GM04503 (cell line): ENCODE data around the gene SRGAP1.
A peak's percentile ranks its signal among the peaks of the same experiment; 100 is the strongest.
"Not testable (repeated sequence)": the region's sequence is repeated elsewhere in the genome, so short reads cannot be mapped to it uniquely, and the experiment has no call there.

Experiments
- DNase-seq: peaks from one replicate; pipeline ENCODE4 v3.0.0-alpha.2; 2012; ENCODE audit warnings: low read depth

The SRGAP1 gene

DNA sequence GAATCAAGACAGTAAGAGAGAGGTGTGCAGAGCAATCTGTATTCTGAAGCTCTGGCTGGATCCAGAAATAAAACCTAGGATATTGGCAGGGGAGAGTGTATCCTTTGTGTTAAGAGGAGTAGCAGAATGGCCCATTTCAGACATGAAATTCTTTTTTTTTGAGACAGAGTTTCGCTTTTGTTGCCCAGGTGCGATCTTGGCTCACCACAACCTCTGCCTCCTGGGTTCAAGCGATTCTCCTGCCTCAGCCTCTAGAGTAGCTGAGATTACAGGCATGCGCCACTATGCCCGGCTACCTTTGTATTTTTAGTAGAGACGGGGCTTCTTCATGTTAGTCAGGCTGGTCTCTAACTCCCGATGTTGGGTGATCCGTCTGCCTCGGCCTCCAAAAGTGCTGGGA is 6.1 kb upstream of the SRGAP1 start:
- DNase-seq = no peak

DNA sequence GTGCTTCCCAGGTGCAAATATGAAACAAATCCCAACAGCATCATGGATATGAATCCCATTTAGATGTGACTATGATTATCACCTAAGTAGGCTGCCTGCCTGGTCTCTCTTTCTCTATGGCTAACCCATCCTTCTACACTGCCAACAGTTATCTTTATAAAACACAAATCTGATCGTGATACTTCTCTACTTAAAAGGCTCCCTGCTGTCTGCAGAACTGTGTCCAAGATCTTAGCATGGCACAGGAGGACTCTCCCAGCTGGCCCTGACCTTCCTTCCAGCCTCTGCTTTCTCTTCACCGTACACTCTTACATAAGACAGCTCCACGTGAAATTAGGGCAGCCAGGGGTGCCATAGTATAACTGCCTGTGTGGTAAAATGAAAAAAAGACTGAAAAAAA is 3.5 kb upstream of the SRGAP1 start:
- DNase-seq = no peak

GRCh38 chr12:63841571-63841970 is 2.9 kb upstream of the SRGAP1 start:
- no peak for DNase-seq

- DNase-seq = not testable (repeated sequence)
These were observed 1.8 kb upstream of the SRGAP1 start for GRCh38 chr12:63842750-63843149.

DNA sequence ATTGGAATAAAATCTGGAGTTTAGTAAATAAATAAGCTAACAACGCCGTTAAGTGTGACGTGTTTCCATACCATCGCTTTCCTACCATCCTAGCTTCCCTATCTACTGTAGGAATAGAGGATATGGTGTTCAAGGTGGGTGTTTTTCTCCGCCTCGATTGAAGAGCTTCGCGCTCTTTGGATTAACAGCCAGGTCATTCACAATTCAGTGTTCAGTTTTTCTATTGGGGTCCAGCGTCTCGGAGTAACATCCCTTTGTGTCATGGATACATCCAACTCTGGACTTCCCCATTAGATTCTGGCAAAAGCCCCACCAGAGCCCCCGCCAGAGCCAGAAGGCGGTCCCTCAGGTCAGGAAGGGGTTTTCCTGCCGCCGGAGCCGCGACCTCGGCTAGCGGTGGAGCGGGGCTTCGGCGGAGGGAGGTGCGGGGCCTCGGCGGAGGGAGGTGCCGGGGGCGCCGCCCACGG is 1.2 kb upstream of the SRGAP1 start:
- DNase-seq = no peak

- DNase-seq = peak; percentile 74
These were observed 644 bp upstream of the SRGAP1 start for GRCh38 chr12:63843721-63844390.

- no peak for DNase-seq
These were observed 1.2 kb downstream of the SRGAP1 start for GRCh38 chr12:63845726-63846125.

DNA sequence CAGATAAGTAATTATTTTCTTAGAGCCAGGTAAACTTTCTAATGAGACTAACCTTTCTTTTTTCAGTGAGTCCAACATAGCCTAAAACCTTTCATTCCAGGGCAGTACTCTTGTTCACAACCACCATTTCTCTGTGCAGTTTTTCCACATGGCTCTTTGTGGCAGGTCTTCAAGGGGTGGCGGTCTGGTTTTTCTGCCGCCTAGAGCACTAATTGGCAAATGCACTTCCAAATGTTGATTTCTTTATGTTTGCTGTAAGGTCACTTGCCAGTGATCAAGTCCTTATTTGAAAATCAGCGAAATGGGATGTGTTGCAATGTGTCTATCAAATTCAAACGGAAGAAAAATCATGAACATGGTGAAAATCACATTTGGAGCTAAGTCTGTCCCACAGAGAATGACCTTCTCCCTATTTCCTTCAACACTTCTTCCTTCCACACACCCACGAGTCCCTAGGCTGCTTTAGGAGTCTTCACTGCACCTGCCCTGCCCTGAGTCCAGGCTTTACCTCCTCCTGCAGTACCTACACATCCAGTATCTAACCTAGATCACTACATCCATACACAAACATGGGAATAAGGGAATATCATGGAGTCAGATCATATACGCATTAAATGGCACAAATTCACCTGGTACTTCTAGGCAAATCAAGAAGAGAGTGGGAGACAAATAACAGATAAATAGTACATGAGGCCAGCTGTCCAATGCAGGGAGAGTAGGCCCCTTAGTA is 1.9 kb downstream of the SRGAP1 start:
- DNase-seq = no peak

DNA sequence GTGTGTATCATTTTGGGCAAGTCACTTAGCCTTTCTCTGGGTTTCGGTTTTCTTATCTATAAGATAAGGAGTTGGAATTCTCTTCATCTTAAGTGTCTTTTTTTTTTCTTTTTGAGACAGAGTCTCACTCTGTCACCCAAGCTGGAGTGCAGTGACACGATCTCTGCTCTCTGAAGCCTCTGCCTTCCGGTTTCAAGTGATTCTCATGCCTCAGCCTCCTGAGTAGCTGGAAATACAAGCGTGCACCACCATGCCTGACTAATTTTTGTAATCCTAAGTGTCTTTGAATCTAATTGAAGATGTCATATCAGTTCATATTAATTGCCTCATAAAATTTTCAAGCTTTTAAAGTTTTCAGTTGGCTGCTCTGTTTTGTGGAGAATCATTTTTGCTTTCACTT is 4.0 kb downstream of the SRGAP1 start:
- no peak for DNase-seq

- no peak for DNase-seq
These were observed 4.7 kb downstream of the SRGAP1 start for GRCh38 chr12:63849106-63849620.

DNA sequence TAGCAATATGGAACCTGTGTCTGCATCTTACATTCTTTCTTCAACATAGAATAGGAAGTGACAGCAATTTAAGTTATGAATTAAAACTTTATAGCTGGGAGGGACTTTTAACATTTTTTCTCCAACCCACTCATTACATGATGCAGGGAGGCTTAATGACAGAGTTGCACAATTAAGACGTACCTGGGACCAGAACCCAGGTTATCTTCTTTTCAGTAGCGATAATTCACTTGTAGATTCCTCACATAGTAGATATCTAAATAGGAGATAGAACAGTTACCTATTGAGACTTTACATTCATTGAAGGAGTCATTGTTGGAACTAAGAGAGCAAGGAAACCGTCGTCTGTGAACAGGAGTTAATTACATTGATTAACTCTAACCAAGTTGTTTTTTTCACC is 5.1 kb downstream of the SRGAP1 start:
- DNase-seq = no peak

GRCh38 chr12:63853978-63854377 is 9.5 kb downstream of the SRGAP1 start:
- no peak for DNase-seq

GRCh38 chr12:63855299-63855698 is 10.8 kb downstream of the SRGAP1 start:
- no peak for DNase-seq

GRCh38 chr12:63857771-63858670 is 13.5 kb downstream of the SRGAP1 start:
- DNase-seq = no peak

GRCh38 chr12:63859880-63860279 is 15.4 kb downstream of the SRGAP1 start:
- DNase-seq = not testable (repeated sequence)

- no peak for DNase-seq
These were observed 17.9 kb downstream of the SRGAP1 start for GRCh38 chr12:63862187-63862968.

- DNase-seq = no peak
These were observed 18.4 kb downstream of the SRGAP1 start for GRCh38 chr12:63862969-63863230.

DNA sequence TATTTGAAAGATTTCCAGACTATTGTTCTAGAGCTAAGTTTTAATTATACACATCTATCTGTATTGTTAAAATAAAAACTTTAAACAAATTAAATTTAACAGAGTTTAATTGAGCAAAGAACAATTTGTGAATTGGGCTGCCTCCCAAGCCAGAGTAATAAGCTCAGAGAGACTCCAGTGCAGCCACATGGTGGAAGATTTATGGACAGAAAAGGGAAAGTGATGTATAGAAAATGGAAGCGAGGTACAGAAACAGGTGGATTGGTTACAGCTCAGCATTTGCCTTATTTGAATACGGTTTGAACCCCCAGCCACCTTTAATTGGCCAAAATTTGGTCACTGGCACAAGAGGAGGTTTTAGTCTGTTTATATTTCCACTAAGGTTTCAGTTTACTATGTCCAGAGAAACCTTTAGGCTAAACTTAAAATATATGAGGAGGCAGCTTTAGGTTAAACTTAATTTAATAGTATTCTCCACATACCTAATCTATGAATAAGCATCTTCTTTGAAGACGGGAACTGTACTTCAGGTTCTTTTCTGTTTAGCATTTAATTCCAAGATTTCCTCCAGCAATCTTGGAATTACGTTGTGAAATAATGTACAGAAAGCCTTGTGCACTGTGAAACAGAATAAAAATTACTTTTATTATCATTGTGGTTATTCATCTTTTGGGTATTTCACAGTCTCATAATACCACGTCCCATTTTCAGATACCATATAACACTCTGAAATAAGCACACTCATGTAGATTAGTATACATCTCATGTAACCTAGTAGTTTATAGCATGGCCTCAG is 19.4 kb downstream of the SRGAP1 start:
- no peak for DNase-seq

- no peak for DNase-seq
These were observed 19.9 kb downstream of the SRGAP1 start for GRCh38 chr12:63864454-63864706.

GRCh38 chr12:63865448-63865847 is 20.9 kb downstream of the SRGAP1 start:
- no peak for DNase-seq

- no peak for DNase-seq
These were observed 22.6 kb downstream of the SRGAP1 start for GRCh38 chr12:63867053-63867452.
